Measurements from ENCODE around the gene MERTK.

The MERTK gene

GRCh38 chr2:112001942-112002341 lies 103.5 kb downstream of the MERTK start:
- no peak overlapping the region for H3K4me3 ChIP-seq (ENCODE audit: low read depth, low read length)
- no peak for DNase-seq (ENCODE audit: low read depth)
- no peak for TF ChIP-seq CTCF (IDR thresholded peaks at IDR 0.05; ENCODE audit: low read depth, low read length, missing control alignments)

GRCh38 chr2:112003576-112004252 lies 105.3 kb downstream of the MERTK start:
- H3K4me3 ChIP-seq (ENCODE audit: low read depth, low read length), result no peak overlapping the region
- DNase-seq (ENCODE audit: low read depth), result no peak
- no peak for TF ChIP-seq CTCF (IDR thresholded peaks at IDR 0.05; ENCODE audit: low read depth, low read length, missing control alignments)

GRCh38 chr2:112004253-112004645 lies 105.8 kb downstream of the MERTK start:
- H3K4me3 ChIP-seq (ENCODE audit: low read depth, low read length), result no peak overlapping the region
- TF ChIP-seq CTCF (IDR thresholded peaks at IDR 0.05; ENCODE audit: low read depth, low read length, missing control alignments), result no peak
- DNase-seq (ENCODE audit: low read depth), result no peak

- H3K4me3 ChIP-seq (ENCODE audit: low read depth, low read length), result no peak overlapping the region
- DNase-seq (ENCODE audit: low read depth), result no peak
- no peak for TF ChIP-seq CTCF (IDR thresholded peaks at IDR 0.05; ENCODE audit: low read depth, low read length, missing control alignments)
Measured at GRCh38 chr2:112005406-112006075, 107.1 kb downstream of the MERTK start.

GRCh38 chr2:112006076-112006410 lies 107.6 kb downstream of the MERTK start:
- TF ChIP-seq CTCF (IDR thresholded peaks at IDR 0.05; ENCODE audit: low read depth, low read length, missing control alignments), result no peak
- no peak for DNase-seq (ENCODE audit: low read depth)
- no peak overlapping the region for H3K4me3 ChIP-seq (ENCODE audit: low read depth, low read length)

- TF ChIP-seq CTCF (IDR thresholded peaks at IDR 0.05; ENCODE audit: low read depth, low read length, missing control alignments), result no peak
- H3K4me3 ChIP-seq (ENCODE audit: low read depth, low read length), result no peak overlapping the region
- no peak for DNase-seq (ENCODE audit: low read depth)
Measured at GRCh38 chr2:112007493-112007892, 109.1 kb downstream of the MERTK start.

Measured in GM12864 (cell line).